ENCODE measurements around the gene CKMT1A. TPM values are rescaled to one million over a fixed set of nuclear protein-coding genes. Genes with fewer than 3 reads are reported as not detected.
A peak's percentile ranks its signal among the peaks of the same experiment; 100 is the strongest.
"Not testable (repeated sequence)": the region's sequence is repeated elsewhere in the genome, so short reads cannot be mapped to it uniquely, and the experiment has no call there.

CKMT1A gene
- 1 to 10 TPM in 1 of 2 donors, under 1 TPM in 1; 0.46 to 6.8 TPM for total RNA-seq
- polyA plus RNA-seq, result 1 to 10 TPM; 3.1 to 5.0 TPM
- long read RNA-seq, donor 1, result 0 reads
- long read RNA-seq, donor 2, result 0 reads
- long read RNA-seq, donor 3, result 0 reads
- long read RNA-seq, donor 4, result 0 reads
- long read RNA-seq, donor 5, result 0 reads

- not testable (repeated sequence) for H3K27ac ChIP-seq (ENCODE audit: low read depth in 1 of 2, low read length in 1 of 2); DNase-seq; H3K4me3 ChIP-seq; H3K27me3 ChIP-seq (ENCODE audit: control insufficient read depth in 3 of 3, insufficient read depth in 3 of 3, low read length in 2 of 3); H3K4me1 ChIP-seq (ENCODE audit: control insufficient read depth in 5 of 5, insufficient read depth in 5 of 5, low read length in 5 of 5); H3K36me3 ChIP-seq (ENCODE audit: control insufficient read depth in 4 of 4, insufficient read depth in 4 of 4, low read length in 4 of 4); H3K9ac ChIP-seq (ENCODE audit: insufficient read depth in 1 of 2, low read length in 2 of 2); H3K9me3 ChIP-seq (ENCODE audit: control insufficient read depth in 4 of 4, insufficient read depth in 3 of 4, low read length in 3 of 4)
- no CpG with 5 or more reads among the region's 43 CpGs for WGBS, 2 donors
- peak; percentile 58 for ATAC-seq (ENCODE audit: insufficient read depth, low FRiP score)
Measured at GRCh38 chr15:43693148-43694022, at the start of gene CKMT1A. Gene CKMT1A, plus strand, starts transcription at chr15:43693859. Its CDS starts 192 bp downstream, at chr15:43694051.

- Histone ChIP-seq H3K27me3 (ENCODE audit: control insufficient read depth in 3 of 3, insufficient read depth in 3 of 3, low read length in 2 of 3) (no peaks in the 10 kb centered on the region), H3K9me3 (ENCODE audit: control insufficient read depth in 4 of 4, insufficient read depth in 3 of 4, low read length in 3 of 4) (no peaks in the 10 kb centered on the region), H3K4me3 (no peak within 1 kb of the TSS), H3K9ac (ENCODE audit: insufficient read depth in 1 of 2, low read length in 2 of 2) (no peak within 1 kb of the TSS), H3K27ac (ENCODE audit: low read depth in 1 of 2, low read length in 1 of 2) (no peak within 1 kb of the TSS), H3K4me1 (ENCODE audit: control insufficient read depth in 5 of 5, insufficient read depth in 5 of 5, low read length in 5 of 5) (no peaks in the 10 kb centered on the region), H3K36me3 (ENCODE audit: control insufficient read depth in 4 of 4, insufficient read depth in 4 of 4, low read length in 4 of 4) (peaks cover 0 to 9% (median 0%) of the 10 kb centered on the region in 4 donors)
- no peak for DNase-seq
- no peak for TF ChIP-seq CTCF (IDR thresholded peaks at IDR 0.05; ENCODE audit: control extremely low read depth, extremely low read depth)
- 90% methylated on average over 76 to 85 of the region's 85 CpGs for WGBS, 2 donors
- no peak for ATAC-seq (ENCODE audit: insufficient read depth, low FRiP score)
Measured at GRCh38 chr15:43648649-43649429, 44.8 kb upstream of the CKMT1A start, which contains the start of gene CATSPER2. Gene CATSPER2, minus strand, starts transcription at chr15:43648844. Its CDS starts 783 bp downstream, at chr15:43648061.

- ATAC-seq (ENCODE audit: insufficient read depth, low FRiP score); H3K4me3 ChIP-seq; H3K9ac ChIP-seq (ENCODE audit: insufficient read depth in 1 of 2, low read length in 2 of 2); DNase-seq; H3K36me3 ChIP-seq (ENCODE audit: control insufficient read depth in 4 of 4, insufficient read depth in 4 of 4, low read length in 4 of 4); H3K9me3 ChIP-seq (ENCODE audit: control insufficient read depth in 4 of 4, insufficient read depth in 3 of 4, low read length in 3 of 4); H3K27ac ChIP-seq (ENCODE audit: low read depth in 1 of 2, low read length in 1 of 2); H3K4me1 ChIP-seq (ENCODE audit: control insufficient read depth in 5 of 5, insufficient read depth in 5 of 5, low read length in 5 of 5); H3K27me3 ChIP-seq (ENCODE audit: control insufficient read depth in 3 of 3, insufficient read depth in 3 of 3, low read length in 2 of 3): not testable (repeated sequence)
- 93 to 98% methylated on average over 16 of the region's 16 CpGs for WGBS, 2 donors
Measured at GRCh38 chr15:43649430-43649926, 44.2 kb upstream of the CKMT1A start.

GRCh38 chr15:43659727-43660126 is 33.9 kb upstream of the CKMT1A start:
- not testable (repeated sequence) for DNase-seq; H3K9ac ChIP-seq (ENCODE audit: insufficient read depth in 1 of 2, low read length in 2 of 2); H3K36me3 ChIP-seq (ENCODE audit: control insufficient read depth in 4 of 4, insufficient read depth in 4 of 4, low read length in 4 of 4); H3K9me3 ChIP-seq (ENCODE audit: control insufficient read depth in 4 of 4, insufficient read depth in 3 of 4, low read length in 3 of 4); H3K27me3 ChIP-seq (ENCODE audit: control insufficient read depth in 3 of 3, insufficient read depth in 3 of 3, low read length in 2 of 3); H3K4me1 ChIP-seq (ENCODE audit: control insufficient read depth in 5 of 5, insufficient read depth in 5 of 5, low read length in 5 of 5); H3K27ac ChIP-seq (ENCODE audit: low read depth in 1 of 2, low read length in 1 of 2); H3K4me3 ChIP-seq; ATAC-seq (ENCODE audit: insufficient read depth, low FRiP score)
- 98 to 100% methylated on average over 2 to 7 of the region's 10 CpGs for WGBS, 2 donors

- 100% methylated on average over 1 of the region's 2 CpGs for whole genome bisulfite sequencing, 2 donors
- not testable (repeated sequence) for H3K27me3 ChIP-seq (ENCODE audit: control insufficient read depth in 3 of 3, insufficient read depth in 3 of 3, low read length in 2 of 3)
Measured at GRCh38 chr15:43662293-43662692, 31.4 kb upstream of the CKMT1A start.

GRCh38 chr15:43663333-43663732 is 30.3 kb upstream of the CKMT1A start:
- H3K4me3 ChIP-seq; H3K4me1 ChIP-seq (ENCODE audit: control insufficient read depth in 5 of 5, insufficient read depth in 5 of 5, low read length in 5 of 5); H3K9me3 ChIP-seq (ENCODE audit: control insufficient read depth in 4 of 4, insufficient read depth in 3 of 4, low read length in 3 of 4); H3K36me3 ChIP-seq (ENCODE audit: control insufficient read depth in 4 of 4, insufficient read depth in 4 of 4, low read length in 4 of 4); H3K27me3 ChIP-seq (ENCODE audit: control insufficient read depth in 3 of 3, insufficient read depth in 3 of 3, low read length in 2 of 3); DNase-seq; H3K27ac ChIP-seq (ENCODE audit: low read depth in 1 of 2, low read length in 1 of 2); H3K9ac ChIP-seq (ENCODE audit: insufficient read depth in 1 of 2, low read length in 2 of 2); ATAC-seq (ENCODE audit: insufficient read depth, low FRiP score): not testable (repeated sequence)
- WGBS, 2 donors, result no CpG with 5 or more reads among the region's 8 CpGs

More at GRCh38 chr15:43662293-43662692, 31.4 kb upstream of the CKMT1A start:
- H3K4me1 ChIP-seq (ENCODE audit: control insufficient read depth in 5 of 5, insufficient read depth in 5 of 5, low read length in 5 of 5); H3K9me3 ChIP-seq (ENCODE audit: control insufficient read depth in 4 of 4, insufficient read depth in 3 of 4, low read length in 3 of 4); H3K27ac ChIP-seq (ENCODE audit: low read depth in 1 of 2, low read length in 1 of 2); DNase-seq; H3K36me3 ChIP-seq (ENCODE audit: control insufficient read depth in 4 of 4, insufficient read depth in 4 of 4, low read length in 4 of 4); H3K4me3 ChIP-seq; H3K9ac ChIP-seq (ENCODE audit: insufficient read depth in 1 of 2, low read length in 2 of 2); ATAC-seq (ENCODE audit: insufficient read depth, low FRiP score): not testable (repeated sequence)

GRCh38 chr15:43666177-43666576 is 27.5 kb upstream of the CKMT1A start:
- no CpG with 5 or more reads among the region's 1 CpG for WGBS, 2 donors
- ATAC-seq (ENCODE audit: insufficient read depth, low FRiP score), result not testable (repeated sequence)

More at GRCh38 chr15:43666177-43666576, 27.5 kb upstream of the CKMT1A start:
- not testable (repeated sequence) for DNase-seq; H3K27ac ChIP-seq (ENCODE audit: low read depth in 1 of 2, low read length in 1 of 2); H3K4me3 ChIP-seq; H3K36me3 ChIP-seq (ENCODE audit: control insufficient read depth in 4 of 4, insufficient read depth in 4 of 4, low read length in 4 of 4); H3K4me1 ChIP-seq (ENCODE audit: control insufficient read depth in 5 of 5, insufficient read depth in 5 of 5, low read length in 5 of 5); H3K9ac ChIP-seq (ENCODE audit: insufficient read depth in 1 of 2, low read length in 2 of 2); H3K27me3 ChIP-seq (ENCODE audit: control insufficient read depth in 3 of 3, insufficient read depth in 3 of 3, low read length in 2 of 3); H3K9me3 ChIP-seq (ENCODE audit: control insufficient read depth in 4 of 4, insufficient read depth in 3 of 4, low read length in 3 of 4)

Measured in lung (tissue), 16 donors.